GM04503 (cell line): ENCODE results near the gene VTI1A.
A peak's percentile ranks its signal among the peaks of the same experiment; 100 is the strongest.

ENCODE experiments used
- DNase-seq: peaks from one replicate; pipeline ENCODE4 v3.0.0-alpha.2; 2012; ENCODE audit warnings: low read depth

VTI1A gene

DNA sequence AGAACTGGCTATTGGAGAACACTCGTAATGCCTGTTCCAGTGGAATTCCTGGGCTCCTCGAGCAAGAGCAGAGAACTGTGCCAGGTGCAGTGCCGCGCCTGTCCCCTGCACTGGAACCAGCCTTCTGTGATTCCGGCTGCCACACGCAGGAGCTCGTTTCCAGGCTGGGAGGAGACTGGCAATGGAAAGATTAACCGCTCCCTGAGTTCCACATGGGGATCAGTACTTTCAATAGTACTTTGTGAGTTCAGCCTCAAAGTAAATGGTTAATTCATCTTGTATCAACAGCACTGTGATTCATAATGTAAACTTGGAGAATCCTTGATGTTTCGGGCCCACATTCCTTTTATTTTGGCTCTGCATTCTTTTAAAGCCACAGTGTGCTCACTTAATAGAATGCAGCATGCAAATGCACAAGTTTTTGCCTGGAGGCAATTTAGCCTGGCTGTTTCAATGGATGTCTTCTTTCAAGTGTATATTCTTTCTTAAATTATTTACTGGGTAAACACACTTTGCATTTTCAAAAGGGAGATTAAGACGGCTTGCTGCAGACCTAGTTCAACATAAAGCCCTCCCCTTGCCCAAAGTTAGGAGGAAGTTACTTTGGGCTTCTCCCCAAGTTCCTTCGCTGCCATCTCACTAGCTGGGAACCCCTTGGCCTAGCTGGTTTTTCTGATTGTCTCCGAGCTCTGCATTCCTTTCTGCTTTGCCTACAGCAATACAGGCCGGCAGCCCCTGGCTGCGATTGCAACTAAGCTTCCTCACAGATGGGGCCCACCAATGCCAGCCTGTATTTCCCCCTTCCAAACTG, 364.9 kb downstream of the VTI1A start:
- DNase-seq: peak; percentile 95

DNA sequence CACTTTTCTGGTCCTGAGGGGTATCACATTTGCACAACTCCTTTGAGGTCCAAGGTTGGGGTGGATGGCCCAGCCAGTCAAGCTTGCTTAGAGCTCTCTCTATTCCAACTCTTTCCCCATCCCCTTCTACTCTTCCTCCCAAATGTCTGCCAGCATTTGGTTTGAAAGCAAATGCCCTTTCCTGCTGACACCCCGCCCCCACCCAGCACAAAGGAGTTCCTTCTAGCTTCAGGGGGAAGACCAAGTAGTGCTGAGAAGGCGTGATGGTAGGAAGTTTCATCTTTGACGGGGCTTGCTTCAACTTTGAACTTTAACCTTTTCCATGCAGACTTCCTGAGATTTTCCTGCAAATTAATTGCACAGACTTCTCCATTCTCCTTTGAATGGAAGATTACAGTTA, 365.6 kb downstream of the VTI1A start:
- no peak for DNase-seq

- no peak for DNase-seq
Observed at GRCh38 chr10:112813866-112814591, 367.0 kb downstream of the VTI1A start.

GRCh38 chr10:112815269-112816032, 368.4 kb downstream of the VTI1A start:
- DNase-seq: peak; percentile 30

GRCh38 chr10:112816033-112816430, 369.0 kb downstream of the VTI1A start:
- DNase-seq: no peak

DNA sequence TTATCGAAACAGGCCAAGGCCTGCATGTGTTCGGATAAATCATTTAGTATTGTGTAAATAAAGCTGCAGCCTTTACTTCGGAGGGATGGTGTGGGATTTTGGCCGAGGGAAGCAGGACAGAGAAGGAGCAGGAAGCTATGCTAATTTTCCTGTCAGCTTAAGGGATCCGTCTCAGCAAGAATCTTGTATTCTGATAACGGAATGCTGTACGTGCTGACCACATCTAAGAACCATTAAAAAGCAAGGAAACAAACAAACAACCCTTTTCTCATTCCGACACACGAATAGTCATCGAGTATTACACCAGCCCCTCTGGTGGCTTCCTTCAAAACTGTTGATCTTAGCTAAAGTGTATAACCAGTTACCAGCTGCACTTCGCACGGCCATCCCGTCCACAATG, 369.9 kb downstream of the VTI1A start:
- no peak for DNase-seq

- no peak for DNase-seq
Observed at GRCh38 chr10:112817981-112818777, 371.2 kb downstream of the VTI1A start.

DNA sequence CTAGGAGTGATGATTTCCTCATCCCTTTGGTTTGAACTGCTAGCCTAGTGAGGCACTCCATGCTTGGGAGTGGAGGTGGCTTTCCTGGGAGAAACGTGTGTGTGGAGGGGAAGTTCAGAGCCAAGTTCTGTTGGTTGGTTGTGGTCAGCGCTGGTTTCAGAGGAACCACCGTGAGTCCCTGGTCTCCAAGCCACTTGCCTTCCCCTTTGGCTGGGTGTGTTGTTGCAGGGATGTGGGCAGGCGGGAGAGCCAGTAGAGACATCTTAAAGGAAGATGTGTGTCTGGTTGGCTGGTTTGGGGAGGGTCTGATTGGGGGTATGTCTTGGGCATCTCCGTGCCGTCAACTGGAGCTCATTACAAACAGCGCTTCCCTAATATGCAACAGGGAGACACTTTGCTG, 372.2 kb downstream of the VTI1A start:
- no peak for DNase-seq

GRCh38 chr10:112820320-112820719, 373.3 kb downstream of the VTI1A start:
- DNase-seq: no peak

DNA sequence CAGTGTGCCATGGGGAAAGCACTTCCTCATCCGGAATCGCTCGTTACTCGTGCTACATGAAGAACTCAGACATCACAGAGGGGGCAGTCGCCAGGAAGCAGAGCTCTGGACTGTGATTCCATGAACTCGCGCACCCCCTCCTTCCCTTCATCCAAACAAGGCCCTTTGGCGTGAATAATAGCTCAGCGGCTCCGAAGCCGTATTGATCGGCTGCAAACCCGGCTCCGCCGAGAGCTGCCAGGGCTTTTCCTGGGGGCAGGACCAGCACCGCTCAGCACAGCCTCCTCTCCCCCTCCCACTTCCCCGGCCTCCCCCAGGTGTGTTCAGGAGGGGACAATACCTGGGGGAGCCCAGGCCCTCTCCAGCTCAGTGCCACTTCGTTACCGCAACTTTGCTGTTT, 374.0 kb downstream of the VTI1A start:
- no peak for DNase-seq

DNA sequence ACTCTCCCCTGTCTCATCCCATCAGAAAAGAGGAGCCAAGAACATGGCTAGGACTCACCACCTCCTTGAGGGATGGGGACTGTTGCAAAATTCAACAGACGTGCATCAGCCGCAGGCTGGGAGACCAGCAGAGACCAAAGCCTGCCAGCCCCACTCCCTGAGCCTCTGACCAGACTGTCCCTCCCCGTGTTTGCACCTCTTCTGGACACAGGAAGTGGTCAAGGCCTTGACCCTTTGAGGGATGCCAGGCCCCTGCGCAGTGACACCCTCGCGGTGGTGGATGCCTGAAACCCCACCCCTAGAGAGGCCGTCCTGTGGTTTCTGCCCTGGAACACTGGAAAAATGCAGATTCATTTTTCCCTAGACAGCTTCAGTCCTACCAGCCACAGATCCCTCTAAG, 374.6 kb downstream of the VTI1A start:
- no peak for DNase-seq

- DNase-seq: no peak
Observed at GRCh38 chr10:112823007-112823406, 376.0 kb downstream of the VTI1A start.

GRCh38 chr10:112823604-112824003, 376.6 kb downstream of the VTI1A start:
- DNase-seq: no peak

- no peak for DNase-seq
Observed at GRCh38 chr10:112826018-112826697, 379.1 kb downstream of the VTI1A start.

- DNase-seq: no peak
Observed at GRCh38 chr10:112827086-112827485, 380.1 kb downstream of the VTI1A start.

DNA sequence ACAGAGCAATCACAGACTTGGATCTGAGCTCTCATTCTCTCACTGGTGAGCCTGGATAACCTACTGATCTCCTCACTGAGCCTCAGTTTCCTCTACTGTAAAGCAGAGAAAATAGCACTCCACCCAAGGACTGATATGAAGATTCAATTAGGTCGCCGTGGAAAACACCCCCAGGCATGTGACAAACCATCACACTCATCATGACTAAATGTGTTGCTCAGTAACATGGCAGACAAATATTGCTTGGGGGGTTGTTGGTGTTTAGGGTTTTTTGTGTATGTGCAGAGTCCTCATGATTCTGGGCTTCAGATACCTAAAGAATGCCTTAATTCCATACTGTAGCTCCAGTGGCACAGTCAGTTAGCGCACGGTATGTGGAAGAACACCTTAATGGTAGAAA, 380.9 kb downstream of the VTI1A start:
- DNase-seq: no peak

GRCh38 chr10:112831859-112832258, 384.8 kb downstream of the VTI1A start:
- no peak for DNase-seq

GRCh38 chr10:112832361-112832878, 385.4 kb downstream of the VTI1A start:
- no peak for DNase-seq

GRCh38 chr10:112832959-112833358, 385.9 kb downstream of the VTI1A start:
- no peak for DNase-seq

- no peak for DNase-seq
Observed at GRCh38 chr10:112834751-112835181, 387.8 kb downstream of the VTI1A start.

DNA sequence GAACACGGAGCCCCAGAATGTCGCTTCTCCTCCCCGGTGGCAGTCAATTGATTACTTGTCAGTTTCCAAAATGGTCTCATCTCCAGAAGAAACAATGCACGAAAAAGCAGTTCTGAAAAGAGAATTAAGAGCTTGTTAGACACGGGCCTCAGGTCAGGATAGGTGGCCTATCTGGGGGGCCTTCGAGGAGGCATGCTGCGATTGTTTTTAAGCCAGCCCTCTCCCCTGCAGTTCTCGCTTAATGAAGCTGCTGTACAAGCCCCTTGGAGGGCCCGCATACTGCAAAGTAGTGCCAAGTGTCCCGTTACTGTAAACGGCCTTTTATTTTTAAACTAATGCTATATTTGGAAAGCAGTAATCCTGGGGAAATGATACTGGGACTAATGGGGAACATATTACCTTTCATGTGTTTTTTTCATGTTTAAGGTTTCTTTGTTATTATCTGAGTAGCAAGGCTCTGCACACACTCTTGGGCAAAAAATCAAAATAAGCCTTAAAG, 388.3 kb downstream of the VTI1A start:
- no peak for DNase-seq
